Hepatocyte (in vitro differentiated cells): ENCODE data around the gene TSPEAR.

Source experiments
- CTCF ChIP-seq: fragments of 200-600 bp; sonication (generic); IDR thresholded peaks from 2 replicates; pipeline ENCODE4 v1.5.1; 2016; ENCODE audit warnings: antibody characterized with exemption, mild to moderate bottlenecking; ENCODE audit not compliant: poor library complexity
- EZH2phosphoT487 ChIP-seq: fragments of 200-600 bp; sonication (generic); IDR thresholded peaks from one replicate; pipeline ENCODE4 v1.6.1; 2018; ENCODE audit warnings: antibody characterized with exemption, mild to moderate bottlenecking, low read depth, moderate library complexity; ENCODE audit not compliant: unreplicated experiment, severe bottlenecking

GRCh38 chr21:44751186-44751798, 39.9 kb upstream of the TSPEAR start:
- TF ChIP-seq CTCF (no peak), EZH2phosphoT487 (no peak)
